Hematopoietic multipotent progenitor cell treated with erythropoietin and hydrocortisone succinate and interleukin-3 and kit ligand, for 17 days (in vitro differentiated cells): ENCODE measurements around the gene PTPN1.
"Not testable (repeated sequence)": the region's sequence is repeated elsewhere in the genome, so short reads cannot be mapped to it uniquely, and the experiment has no call there.

ENCODE experiments used
- DNase-seq: peaks from one replicate; pipeline ENCODE4 v3.0.0-alpha.2; 2015; ENCODE audit warnings: low spot score

PTPN1 gene

DNA sequence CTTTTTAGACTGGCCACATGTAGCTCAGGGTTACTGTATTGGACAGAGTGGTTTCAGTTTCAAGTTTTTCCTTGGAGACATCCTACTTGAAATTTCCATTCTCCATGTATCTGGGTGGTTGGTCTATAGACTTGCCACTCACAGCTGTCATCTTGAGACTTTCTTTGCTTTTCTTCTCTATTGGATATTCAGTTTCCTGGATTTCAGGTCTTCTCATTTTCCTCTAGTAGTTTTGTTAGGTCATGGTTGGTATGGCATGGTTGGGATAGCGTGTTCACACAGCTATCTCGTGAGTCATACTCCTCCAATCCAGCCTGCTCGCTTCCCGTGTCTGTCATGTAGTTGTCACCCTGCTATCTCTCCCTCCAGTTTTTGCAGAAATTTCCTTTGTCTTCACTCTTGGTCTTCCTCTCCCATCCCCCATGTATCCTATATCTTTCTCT lies 48.3 kb downstream of the PTPN1 start:
- DNase-seq = no peak

DNA sequence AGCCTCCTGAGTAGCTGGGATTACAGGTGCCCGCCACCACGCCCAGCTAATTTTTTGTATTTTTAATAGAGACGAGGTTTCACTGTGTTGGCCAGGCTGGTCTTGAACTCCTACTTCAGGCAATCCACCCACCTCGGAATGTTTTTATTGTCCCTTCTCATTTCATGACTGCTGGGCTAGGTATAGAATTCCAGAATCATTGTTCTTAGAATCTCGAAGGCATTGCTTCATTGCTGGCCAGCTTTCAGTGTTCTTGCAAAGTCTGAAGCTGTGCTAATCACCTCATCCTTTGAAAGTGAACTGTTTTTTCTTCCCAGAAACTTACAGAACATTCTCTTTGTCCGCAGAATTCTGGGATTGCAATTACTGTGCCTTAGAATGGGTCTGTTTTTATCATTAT lies 49.0 kb downstream of the PTPN1 start:
- no peak for DNase-seq

DNA sequence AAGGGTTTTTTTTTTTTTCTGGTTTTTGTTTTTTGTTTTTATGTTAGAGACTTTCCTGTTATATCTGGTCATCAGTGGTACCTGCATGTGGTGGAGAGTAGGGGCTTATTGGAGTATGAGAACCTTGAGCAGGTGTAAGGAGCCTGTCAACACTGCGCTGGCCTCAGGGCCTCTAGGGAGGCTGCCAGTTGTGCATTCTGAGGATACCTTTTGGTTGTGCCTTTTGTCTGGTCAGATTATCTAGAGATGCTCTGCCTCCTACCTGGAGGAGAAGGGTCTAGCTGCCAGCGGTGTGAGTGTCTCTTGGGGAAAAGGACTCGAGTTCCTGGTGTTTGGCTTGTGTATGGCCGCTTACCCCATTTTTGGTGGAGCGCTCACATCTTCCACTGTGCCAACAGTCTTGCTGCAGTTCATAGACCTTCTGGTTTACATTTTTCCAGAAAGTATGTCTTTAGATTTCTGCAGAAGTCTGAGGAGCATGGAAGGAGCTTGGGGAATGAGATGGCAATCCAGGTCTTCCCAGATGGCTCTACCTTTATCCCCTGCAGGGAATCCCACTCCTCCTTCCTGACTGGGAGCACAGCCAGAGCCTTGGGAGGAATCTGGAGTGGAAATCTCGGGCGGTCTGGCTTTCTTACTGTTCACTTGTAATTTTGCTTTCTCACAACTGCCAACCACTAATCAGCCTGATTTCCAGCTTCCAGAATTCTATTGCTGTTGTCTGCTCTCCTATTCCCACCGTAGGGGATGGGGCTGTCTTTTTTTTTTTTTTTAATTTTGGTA lies 49.9 kb downstream of the PTPN1 start:
- no peak for DNase-seq

DNA sequence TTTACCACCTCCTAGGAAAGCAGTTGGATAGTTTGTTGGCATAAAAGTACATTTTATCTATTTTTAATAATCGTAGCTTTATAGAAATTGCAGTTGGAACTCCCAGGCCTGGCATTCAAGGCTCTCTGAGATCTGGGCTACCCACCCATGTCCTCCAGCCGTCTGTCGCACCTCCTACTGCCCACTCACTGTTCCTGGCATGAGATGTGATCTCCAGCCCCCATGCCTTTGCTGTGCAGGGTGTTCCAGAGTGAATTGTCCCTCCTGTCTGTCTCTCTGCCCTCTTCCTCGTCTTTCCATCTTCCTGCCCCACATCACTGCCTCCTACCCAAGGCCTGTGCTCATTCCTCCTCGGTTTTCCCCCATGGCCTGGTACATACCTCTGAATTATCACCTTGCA lies 50.7 kb downstream of the PTPN1 start:
- no peak for DNase-seq

DNA sequence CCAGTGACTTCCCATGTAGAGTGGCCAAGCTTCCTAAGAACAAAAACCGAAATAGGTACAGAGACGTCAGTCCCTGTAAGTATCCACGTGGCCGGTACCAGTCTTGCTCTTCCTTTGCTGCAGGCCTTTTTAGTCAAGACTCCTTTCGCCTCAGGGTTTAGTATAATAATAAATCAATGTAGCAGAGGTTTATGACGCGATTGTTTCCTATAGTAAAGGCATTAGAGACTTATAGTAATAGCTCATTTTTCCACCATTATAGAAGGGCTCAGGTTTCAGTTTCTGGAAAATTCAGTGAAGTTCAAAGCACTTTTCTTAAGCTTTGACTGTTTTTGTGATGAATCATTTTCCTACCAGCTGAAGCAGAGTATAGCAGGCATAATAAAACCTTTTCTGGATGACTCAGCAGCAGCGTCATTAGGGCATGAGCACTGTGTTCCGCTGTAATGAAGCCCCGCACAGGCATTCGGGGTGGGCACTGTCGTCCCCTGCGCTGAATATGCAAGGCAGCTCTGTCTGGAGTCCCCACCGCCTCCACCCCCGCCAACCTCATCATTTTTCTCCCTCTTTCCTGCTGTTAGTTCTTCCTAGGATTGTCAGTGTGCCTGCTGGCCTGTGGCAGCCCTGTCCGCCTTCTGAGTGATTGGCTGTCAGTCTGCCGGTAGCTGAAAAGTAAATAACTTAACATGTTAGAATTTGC lies 51.3 kb downstream of the PTPN1 start:
- no peak for DNase-seq

DNA sequence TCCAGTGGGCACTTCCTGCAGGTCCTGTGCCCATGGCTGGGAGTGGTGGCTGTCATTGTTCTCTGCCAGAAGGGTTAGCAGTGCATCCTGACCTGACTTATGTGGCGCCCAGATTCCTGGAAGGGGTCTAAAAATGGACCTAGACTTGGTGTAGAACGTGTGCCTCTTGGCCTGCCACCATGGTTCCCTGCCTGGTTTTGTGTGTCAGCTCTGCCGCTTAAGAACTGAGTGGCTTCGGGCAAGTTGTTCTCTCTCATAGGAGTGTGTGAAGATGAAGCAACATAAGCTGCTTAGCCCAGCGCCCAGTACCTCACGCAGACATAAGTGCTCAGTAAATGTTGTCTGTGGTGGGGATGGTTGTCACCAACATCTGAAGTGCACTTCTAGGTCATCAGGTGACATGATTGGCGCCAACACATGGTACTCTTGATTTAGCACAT lies 52.1 kb downstream of the PTPN1 start:
- DNase-seq = no peak

DNA sequence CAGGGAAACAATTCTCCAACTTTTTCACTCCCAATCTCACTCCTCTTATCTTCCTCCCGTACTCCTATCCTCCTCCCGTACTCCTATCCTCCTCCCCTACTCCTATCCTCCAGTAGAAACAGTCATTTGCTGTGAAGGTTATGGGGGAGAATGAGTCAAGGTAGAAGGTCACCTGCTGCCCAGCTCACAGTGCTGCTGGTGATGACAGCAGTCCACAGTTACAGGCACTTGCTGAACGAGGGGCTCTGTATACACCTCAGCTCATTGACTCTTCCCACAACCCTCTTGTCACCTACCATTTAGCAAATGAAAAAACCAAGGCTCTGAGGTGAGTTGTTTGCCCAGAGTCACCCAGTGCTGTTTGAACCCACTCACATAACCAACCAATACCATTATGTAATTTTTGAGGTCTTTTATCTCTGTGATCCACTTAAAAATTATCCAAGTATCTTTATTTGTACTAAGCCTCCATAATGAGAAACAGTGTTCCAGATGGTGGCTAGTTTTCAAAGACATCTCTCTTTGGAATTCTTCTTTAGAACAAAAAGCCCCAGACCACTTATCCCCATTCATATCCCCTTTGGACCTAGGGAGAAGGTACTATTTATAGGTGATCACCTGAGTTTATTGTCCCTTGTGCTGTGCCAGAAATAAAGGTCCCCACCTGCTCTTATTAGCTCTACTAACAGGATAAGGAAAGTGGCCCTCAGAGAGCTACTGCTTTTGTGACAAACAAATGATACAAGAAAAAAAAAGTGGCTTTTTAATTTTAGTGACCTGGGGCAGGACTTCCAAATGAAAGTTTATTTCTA lies 53.2 kb downstream of the PTPN1 start:
- no peak for DNase-seq

DNA sequence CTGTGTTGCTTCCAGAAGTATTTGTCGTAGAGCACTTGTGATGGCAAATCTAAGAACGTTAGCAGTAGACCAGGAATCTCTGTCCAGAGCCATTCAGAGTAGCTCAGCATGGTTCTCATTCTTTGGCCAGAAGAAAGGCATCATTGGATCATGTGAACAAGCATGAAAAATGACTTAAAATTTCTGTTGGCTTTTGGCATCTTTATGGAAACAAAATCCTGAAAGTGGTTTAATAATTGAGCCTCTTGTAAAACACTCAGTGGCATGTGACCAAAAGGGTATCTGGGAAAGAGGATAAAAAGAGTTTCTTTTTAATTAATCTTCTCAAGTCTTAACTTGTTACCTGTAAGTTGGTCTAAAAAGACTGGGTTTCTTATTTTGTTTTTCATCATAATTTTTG lies 55.2 kb downstream of the PTPN1 start:
- DNase-seq = no peak

DNA sequence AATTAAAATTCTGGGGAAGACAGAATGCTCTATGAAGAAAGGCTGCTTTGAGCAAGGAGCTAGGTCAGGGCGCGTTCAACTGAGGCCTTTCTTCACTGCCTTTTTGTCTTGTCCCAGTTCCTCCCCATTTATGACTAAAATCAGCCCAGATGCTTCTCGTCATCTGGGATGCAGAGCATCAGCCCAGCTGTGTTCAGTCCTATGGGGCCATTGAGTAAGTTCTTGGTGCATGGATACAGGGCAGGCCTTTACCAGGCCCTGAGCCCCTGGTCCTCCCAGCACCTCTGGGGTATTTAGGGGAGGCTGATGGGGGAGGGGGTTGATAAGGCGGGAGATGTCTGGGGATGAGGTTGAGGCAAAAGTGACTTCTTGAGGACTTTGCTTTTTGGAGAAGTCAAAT lies 55.7 kb downstream of the PTPN1 start:
- no peak for DNase-seq

DNA sequence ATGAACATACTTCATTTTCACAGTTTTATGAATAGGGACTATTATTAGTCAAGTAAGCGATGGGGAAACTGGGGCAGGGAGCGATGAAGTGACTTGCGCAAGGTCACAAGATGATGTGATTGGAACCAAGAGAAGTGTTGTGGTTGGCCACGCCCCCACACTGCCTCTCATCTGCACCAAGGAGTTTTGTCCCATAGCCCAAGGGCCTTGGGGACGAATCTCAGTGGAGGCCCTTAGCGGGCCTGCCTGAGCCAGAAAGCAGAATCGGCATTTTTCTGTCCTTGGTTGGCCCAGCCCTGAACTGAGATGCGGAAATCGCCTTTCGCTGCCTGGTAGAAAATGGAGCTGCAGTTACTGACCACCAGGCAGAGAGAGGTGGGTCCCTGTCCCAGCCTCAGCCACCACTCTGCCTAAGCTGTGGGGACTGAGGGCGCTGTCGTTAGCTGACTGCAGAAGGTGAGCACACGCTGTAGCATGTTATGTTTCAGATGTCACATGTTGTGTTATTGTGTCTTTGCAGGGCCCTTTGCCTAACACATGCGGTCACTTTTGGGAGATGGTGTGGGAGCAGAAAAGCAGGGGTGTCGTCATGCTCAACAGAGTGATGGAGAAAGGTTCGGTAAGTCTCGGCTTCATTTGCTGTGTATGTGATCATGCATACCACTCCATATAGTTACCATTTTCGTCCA lies 57.8 kb downstream of the PTPN1 start:
- no peak for DNase-seq

DNA sequence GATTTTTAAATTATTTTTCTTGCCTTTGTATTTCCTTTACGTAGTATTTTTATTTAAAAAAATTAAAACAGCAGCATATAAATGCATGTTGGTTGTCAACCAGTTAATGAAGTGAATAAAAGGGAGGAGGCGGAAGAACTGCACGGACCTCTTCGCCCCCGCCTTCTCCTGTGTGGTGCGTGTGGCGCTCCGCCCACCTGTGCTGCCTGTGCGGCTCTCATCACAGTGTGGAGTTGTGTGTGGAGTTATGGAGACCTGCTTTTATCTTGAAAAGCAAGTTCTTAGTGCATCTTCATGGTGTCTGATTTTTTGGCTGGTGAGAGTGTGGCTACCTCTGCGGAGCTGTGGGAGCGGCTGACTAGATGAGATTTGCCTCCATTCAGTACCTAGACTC lies 58.4 kb downstream of the PTPN1 start:
- DNase-seq = no peak

DNA sequence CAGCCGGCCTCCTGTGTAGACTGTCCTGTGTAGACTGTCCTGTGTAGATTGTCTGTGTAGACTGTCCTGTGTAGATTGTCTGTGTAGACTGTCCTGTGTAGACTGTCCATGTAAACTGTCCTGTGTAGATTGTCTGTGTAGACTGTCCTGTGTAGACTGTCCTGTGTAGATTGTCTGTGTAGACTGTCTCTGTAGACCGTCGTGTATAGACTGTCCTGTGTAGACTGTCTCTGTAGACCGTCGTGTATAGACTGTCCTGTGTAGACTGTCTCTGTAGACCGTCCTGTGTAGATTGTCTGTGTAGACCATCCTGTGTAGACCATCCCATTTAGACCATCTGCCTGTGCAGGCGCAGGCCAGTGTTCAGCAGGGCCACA lies 59.3 kb downstream of the PTPN1 start:
- DNase-seq = not testable (repeated sequence)

DNA sequence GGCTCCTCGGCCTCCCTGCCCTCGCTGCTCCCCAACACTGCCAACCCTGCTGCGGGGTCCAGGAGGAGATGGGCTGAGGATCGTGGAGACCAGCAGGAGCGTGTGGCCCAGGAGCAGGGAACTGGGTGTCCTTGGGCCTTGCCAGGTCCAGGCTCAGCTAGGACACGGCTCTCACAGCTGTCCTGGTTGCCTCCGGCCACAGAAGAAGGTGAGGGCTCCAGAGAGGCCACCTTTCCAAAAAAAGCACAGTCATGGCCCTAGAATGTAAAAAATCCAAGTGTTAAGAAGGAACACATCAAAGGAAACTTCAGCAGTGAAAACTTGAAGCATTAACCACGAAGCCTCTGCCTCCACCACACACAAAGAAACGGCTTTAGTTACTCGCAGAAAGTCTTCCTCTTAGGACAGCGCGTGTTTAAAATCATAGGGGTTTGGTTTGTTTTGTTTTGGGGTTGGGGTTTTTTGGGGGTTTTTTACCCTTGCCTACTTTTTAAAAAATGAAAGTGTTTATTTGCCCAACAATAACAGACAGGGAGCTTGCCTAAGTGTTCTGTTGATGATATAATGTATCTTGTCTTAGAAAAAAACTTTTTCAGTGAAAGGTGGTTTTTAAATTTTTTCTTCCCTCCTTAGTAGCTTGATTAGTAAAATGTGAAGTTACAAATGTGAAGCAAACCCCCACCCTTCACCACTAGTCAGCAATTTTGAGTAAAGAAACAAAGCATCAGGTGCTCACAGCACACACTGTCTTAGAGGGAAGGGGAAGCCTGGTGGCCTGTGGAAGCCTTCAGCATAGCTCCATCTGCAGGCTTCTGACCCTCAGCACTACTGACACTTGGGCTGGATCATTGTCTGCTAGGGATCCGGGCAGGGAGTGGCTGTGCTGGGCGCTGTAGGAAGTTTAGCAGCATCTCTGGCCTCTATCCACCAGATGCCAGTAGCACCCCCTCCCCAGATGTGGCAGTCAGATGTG lies 60.0 kb downstream of the PTPN1 start:
- DNase-seq = peak; percentile 18

DNA sequence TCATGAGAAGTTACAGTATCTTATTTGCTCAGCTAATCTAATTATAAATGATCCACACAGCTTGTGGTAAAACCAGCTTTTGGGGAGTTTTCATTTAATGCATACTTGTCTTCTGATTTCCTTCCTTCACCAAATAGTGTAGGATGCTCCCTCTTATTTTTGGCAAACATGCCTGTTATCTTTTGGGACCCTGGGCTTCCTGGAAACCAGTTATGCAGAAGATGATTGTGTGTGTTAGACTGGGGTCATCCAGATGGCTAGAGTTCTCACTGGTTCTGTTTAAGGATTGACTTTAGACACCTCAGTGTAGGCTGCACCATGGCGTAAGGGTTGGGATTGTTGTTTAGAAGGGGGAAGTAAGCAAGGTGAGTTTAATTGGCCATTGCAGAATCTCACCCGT lies 61.3 kb downstream of the PTPN1 start:
- no peak for DNase-seq

DNA sequence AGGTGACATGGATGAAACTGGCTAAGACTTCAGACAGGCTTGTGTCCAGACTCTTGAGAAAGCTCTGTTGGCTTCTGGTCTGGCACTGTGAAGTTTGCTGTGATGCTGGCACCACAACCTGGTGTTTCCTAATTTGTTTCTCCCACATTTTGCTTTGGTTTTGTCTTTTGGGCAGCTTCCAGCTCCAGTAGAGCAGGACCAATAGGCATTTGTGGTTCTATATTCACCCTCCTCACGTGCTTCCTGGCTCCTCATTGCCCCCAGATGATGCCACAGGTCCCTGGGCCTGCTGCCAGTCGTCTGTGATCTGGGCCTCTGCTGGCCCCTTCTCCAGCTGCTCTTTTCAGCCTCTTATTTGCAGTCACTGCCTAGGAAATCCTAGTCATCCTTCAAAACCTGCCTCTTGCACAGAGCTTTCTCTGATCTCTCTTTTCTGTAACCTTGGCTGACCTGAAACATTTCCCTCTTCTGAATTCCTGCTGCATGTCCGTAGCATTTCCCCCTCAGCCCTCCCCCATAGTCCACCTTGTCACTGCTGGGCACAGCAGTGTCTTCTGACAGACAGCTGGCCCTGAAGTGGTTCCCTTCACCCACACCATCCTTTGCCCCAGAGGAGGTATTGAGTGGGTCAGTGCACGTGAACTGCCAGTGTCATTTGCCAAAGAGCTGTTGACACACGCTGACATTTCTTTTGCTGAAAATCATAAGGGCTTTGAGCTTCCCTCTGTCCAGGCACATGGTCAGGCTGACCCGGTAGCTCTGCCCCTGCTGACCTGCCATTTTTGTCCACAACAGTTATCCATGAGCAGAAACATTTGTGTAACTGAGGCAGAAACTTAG lies 63.0 kb downstream of the PTPN1 start:
- no peak for DNase-seq

DNA sequence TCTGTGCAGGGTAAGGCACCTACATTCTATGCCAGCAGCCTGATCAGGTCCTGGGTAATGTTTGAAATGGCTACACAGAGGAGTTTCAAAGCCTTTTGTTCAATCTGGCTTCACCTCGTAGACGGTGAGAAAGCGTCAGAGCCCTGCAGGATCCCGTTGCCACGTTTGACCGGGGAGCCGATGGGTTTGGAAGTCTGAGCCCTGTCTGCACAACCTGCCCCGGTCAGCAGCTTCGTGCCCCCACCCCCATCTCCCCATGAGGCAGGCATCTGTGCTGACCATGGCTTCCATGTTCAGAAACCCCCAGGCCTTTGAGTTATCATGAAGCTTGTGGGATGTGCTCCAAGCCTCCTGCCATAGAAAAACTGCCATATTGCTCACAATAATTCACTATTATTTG lies 63.9 kb downstream of the PTPN1 start:
- no peak for DNase-seq

DNA sequence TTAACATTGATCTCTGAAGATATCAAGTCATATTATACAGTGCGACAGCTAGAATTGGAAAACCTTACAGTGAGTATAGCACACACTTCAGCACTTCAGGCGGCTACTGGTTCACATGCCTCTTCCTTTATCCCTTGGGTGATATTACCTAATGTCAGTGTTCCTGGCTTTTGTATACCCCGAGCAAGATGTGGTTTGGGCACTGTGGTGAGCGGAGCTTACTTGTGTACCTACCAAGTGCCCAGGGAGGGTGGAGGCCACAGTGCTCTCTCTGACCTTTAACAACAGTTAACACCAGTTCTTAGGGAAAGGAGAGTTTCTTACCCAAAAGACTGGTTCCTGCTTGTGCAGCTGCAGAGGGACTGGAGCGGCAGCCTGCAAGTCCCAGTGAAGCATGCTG lies 64.4 kb downstream of the PTPN1 start:
- DNase-seq = no peak

DNA sequence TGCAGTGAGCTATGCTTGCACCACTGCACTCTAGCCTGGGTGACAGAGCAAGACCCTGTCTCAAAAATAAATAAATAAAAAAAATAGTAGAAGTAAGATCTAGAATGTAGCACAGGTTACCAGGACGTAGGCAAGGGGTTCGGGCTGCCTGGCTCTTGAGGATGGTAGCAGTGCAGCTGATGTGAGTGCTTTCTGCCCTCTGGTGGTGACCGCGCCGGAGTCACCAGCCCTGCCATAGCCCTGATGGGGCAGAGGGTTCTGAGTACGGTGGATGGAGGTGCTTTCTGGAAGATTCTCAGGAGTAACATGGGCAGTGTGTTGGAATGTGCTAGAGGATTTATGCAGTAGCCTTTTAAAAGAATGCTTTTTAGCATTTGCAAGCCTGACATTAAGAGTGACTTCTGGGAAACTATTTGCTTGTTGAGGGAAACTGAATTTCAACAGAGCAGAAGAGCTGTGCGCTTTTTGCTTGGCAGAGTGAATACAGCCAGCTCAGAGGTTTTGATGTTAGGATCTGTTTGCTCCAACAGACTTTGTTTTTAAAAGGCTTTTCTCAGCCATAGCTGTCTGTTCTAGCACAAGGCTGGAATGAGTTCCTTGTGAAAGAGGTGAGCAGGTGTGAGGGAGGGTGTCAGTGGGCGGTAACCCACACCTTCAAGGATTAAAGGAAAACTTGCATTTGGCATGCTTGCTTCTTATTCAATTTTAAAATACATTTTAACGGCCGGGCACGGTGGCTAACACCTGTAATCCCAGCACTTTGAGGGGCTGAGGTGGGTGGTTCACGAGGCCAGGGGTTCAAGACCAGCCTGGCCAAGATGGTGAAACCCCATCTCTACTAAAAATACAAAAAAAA lies 65.9 kb downstream of the PTPN1 start:
- peak; percentile 73 for DNase-seq
